OCI-LY1 (cell line): Measurements from ENCODE around the gene SLC35F3.

Experiments used
- H2AFZ ChIP-seq: fragments of 200-600 bp; sonication (generic), shearing (Covaris generic); 2 replicates; pipeline ENCODE4 v1.6.0; 2014; ENCODE audit warnings: antibody characterized with exemption, mild to moderate bottlenecking, low read length
- H3F3A ChIP-seq: fragments of 200-600 bp; sonication (generic), shearing (Covaris generic); 2 replicates; pipeline ENCODE4 v1.6.0; 2014; ENCODE audit warnings: mild to moderate bottlenecking, antibody characterized with exemption, low read length, moderate library complexity; ENCODE audit not compliant: insufficient read depth
- H3K27ac ChIP-seq: fragments of 200-600 bp; sonication (generic); 2 replicates; pipeline ENCODE4 v1.5.1; 2014; ENCODE audit warnings: low read length, mixed run types, mild to moderate bottlenecking, low read depth; ENCODE audit not compliant: poor library complexity, severe bottlenecking
- H3K27me3 ChIP-seq: fragments of 200-600 bp; sonication (generic); 2 replicates; pipeline ENCODE4 v1.6.0; 2014; ENCODE audit warnings: antibody characterized with exemption, mild to moderate bottlenecking, low read length, moderate library complexity; ENCODE audit not compliant: insufficient read depth
- H3K36me3 ChIP-seq: fragments of 200-600 bp; sonication (generic); 2 replicates; pipeline ENCODE4 v1.6.1; 2014; ENCODE audit warnings: mild to moderate bottlenecking, antibody characterized with exemption, low read length, moderate library complexity, mixed read lengths; ENCODE audit not compliant: insufficient read depth
- H3K4me1 ChIP-seq: fragments of 200-600 bp; sonication (generic); 2 replicates; pipeline ENCODE4 v1.5.1; 2014; ENCODE audit warnings: mild to moderate bottlenecking, low read length, moderate library complexity; ENCODE audit not compliant: insufficient read depth, severe bottlenecking
- H3K4me2 ChIP-seq: fragments of 200-600 bp; sonication (generic), shearing (Covaris generic); 2 replicates; pipeline ENCODE4 v1.6.1; 2014; ENCODE audit warnings: low read length
- H3K4me3 ChIP-seq: fragments of 200-600 bp; sonication (generic); 2 replicates; pipeline ENCODE4 v1.5.1; 2014; ENCODE audit warnings: low read length, low read depth, mild to moderate bottlenecking, mixed read lengths; ENCODE audit not compliant: poor library complexity, severe bottlenecking
- H3K79me2 ChIP-seq: fragments of 200-600 bp; shearing (Covaris generic); 2 replicates; pipeline ENCODE4 v1.6.1; 2016; ENCODE audit warnings: mixed run types, low read length, mixed read lengths; ENCODE audit not compliant: insufficient read depth
- H3K9ac ChIP-seq: fragments of 200-600 bp; sonication (generic), shearing (Covaris generic); 2 replicates; pipeline ENCODE4 v1.6.1; 2014; ENCODE audit warnings: mild to moderate bottlenecking, low read length, mixed read lengths
- H3K9me2 ChIP-seq: fragments of 200-600 bp; sonication (generic), shearing (Covaris generic); 2 replicates; pipeline ENCODE4 v1.6.1; 2014; ENCODE audit warnings: low read depth, mild to moderate bottlenecking, low read length, mixed read lengths
- H3K9me3 ChIP-seq: fragments of 200-600 bp; shearing (Covaris generic); 2 replicates; pipeline ENCODE4 v1.6.1; 2014; ENCODE audit warnings: low read length, mixed read lengths
- H4K20me1 ChIP-seq: fragments of 200-600 bp; sonication (generic), shearing (Covaris generic); 2 replicates; pipeline ENCODE4 v1.6.0; 2016; ENCODE audit warnings: mild to moderate bottlenecking, low read length; ENCODE audit not compliant: insufficient read depth
- EZH2 ChIP-seq: fragments of 200-600 bp; sonication (generic), shearing (Covaris generic); IDR thresholded peaks from 2 replicates; pipeline ENCODE4 v1.8.0; 2017; ENCODE audit warnings: borderline replicate concordance, mixed run types, mild to moderate bottlenecking, antibody characterized with exemption, low read length, moderate library complexity, mixed read lengths
- TF ChIP-seq, protein P1 (sequence below): fragments of 200-600 bp; sonication (generic), shearing (Covaris generic); IDR thresholded peaks from 2 replicates; pipeline ENCODE4 v1.5.1; 2017; ENCODE audit warnings: mild to moderate bottlenecking, antibody characterized with exemption, low read length, moderate library complexity, mixed read lengths

Gene SLC35F3

DNA sequence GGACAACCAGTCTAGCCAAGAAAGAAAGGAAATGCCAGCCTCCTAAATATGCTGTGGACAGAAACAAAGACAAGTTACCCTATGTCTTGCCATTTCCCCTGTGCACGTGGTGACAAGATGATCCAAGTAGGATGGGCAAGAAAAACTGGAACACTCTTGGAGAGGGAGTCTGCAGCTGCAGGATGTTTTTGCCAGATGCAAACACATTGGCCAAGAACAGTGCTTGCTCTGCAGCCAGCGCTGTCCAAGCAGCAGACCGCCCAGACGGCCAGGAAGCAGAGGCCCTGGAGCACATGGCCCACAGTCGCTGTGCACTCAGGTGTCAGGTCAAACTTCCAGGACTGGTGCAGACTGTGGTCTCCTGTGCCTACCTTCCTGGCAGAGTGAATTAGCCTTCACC, 189.3 kb downstream of the SLC35F3 start:
- no peaks in the 10 kb centered on the region for H3K4me1 ChIP-seq
- no peak overlapping the region for H3K27ac ChIP-seq
- no peak for TF ChIP-seq EZH2
- TF ChIP-seq, protein P1, sequence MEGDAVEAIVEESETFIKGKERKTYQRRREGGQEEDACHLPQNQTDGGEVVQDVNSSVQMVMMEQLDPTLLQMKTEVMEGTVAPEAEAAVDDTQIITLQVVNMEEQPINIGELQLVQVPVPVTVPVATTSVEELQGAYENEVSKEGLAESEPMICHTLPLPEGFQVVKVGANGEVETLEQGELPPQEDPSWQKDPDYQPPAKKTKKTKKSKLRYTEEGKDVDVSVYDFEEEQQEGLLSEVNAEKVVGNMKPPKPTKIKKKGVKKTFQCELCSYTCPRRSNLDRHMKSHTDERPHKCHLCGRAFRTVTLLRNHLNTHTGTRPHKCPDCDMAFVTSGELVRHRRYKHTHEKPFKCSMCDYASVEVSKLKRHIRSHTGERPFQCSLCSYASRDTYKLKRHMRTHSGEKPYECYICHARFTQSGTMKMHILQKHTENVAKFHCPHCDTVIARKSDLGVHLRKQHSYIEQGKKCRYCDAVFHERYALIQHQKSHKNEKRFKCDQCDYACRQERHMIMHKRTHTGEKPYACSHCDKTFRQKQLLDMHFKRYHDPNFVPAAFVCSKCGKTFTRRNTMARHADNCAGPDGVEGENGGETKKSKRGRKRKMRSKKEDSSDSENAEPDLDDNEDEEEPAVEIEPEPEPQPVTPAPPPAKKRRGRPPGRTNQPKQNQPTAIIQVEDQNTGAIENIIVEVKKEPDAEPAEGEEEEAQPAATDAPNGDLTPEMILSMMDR = no peak
- no peaks in the 10 kb centered on the region for H3F3A ChIP-seq
- H3K9me3 ChIP-seq = no peaks in the 10 kb centered on the region
- no peak overlapping the region for H2AFZ ChIP-seq
- H3K4me2 ChIP-seq = no peak overlapping the region
- H4K20me1 ChIP-seq = no peaks in the 10 kb centered on the region
- no peak overlapping the region for H3K9ac ChIP-seq
- no peaks in the 10 kb centered on the region for H3K27me3 ChIP-seq
- H3K4me3 ChIP-seq = no peak overlapping the region
- no peaks in the 10 kb centered on the region for H3K36me3 ChIP-seq
- H3K9me2 ChIP-seq = no peaks in the 10 kb centered on the region
- no peaks in the 10 kb centered on the region for H3K79me2 ChIP-seq

DNA sequence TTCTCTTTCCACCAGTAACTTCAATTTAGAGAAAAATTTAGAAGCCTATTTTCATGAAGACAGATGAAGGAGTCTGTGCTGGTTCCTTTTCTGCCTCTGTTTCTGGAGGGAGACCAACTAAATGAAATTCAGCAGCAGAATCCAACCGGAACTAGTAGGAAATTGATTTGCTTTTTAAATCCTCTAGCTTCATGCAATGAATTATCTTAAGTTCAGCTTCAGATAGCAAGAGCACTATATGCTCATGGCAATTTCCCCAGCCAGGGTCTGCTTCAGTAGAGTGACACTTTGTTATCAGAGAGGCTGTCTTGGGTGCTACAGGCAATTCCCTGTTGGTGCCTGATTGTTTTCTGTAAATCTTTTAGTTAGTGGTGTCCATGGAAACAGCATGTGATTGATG, 189.7 kb downstream of the SLC35F3 start:
- Histone ChIP-seq H3K9me3 (no peaks in the 10 kb centered on the region), H3K4me1 (no peaks in the 10 kb centered on the region), H3K27ac (no peak overlapping the region), H3K9me2 (no peaks in the 10 kb centered on the region), H3K27me3 (no peaks in the 10 kb centered on the region), H3K36me3 (no peaks in the 10 kb centered on the region), H3K79me2 (no peaks in the 10 kb centered on the region), H3K4me2 (no peak overlapping the region), H3K9ac (no peak overlapping the region), H4K20me1 (no peaks in the 10 kb centered on the region), H3F3A (no peaks in the 10 kb centered on the region), H2AFZ (no peak overlapping the region), H3K4me3 (no peak overlapping the region)
- TF ChIP-seq, protein P1 = no peak
- TF ChIP-seq EZH2 = no peak

DNA sequence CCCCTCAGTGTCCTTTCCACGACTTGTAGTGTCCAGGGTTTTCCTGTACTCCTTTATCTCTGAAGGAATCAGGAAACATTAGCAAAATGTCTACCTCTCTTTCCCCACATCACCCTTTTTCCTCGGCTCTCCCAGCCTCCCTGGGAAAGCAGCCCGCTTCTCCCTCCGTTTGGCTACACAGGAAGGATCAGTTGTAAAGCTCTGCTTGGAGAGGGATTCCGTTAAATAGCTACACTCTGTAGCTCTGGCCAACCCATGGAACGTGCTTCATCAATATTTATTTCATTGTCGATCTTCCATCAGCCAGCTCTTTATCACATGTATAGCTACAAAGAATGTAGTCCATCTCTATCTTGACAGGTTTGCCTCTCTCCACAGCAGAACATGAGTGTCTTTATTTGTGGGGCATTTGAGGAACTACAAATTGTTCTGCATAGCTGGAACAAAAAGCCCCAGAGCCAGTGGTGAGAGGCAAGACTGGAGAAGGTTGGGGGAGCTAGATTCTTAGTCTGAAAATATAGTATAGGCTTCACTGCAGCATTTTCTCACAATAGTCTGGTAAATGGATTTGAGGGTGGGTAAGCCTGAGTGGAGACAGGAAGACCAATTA, 191.8 kb downstream of the SLC35F3 start:
- no peaks in the 10 kb centered on the region for H3K9me2 ChIP-seq
- no peak overlapping the region for H3K4me2 ChIP-seq
- H3K4me1 ChIP-seq = no peaks in the 10 kb centered on the region
- no peak overlapping the region for H3K27ac ChIP-seq
- no peak overlapping the region for H2AFZ ChIP-seq
- H3K9ac ChIP-seq = no peak overlapping the region
- H3K4me3 ChIP-seq = no peak overlapping the region
- no peaks in the 10 kb centered on the region for H3K27me3 ChIP-seq
- no peaks in the 10 kb centered on the region for H3K36me3 ChIP-seq
- no peaks in the 10 kb centered on the region for H3F3A ChIP-seq
- no peaks in the 10 kb centered on the region for H4K20me1 ChIP-seq
- TF ChIP-seq EZH2 = no peak
- TF ChIP-seq, protein P1 = no peak
- no peaks in the 10 kb centered on the region for H3K79me2 ChIP-seq
- no peaks in the 10 kb centered on the region for H3K9me3 ChIP-seq
